Measurements from ENCODE around the gene CHERP. TPM values are rescaled to one million over a fixed set of nuclear protein-coding genes. Genes with fewer than 3 reads are reported as not detected.

CHERP gene
- total and polyA plus RNA-seq, 2 of the 13 experiments (the other 11 are each of a cell fraction or from before 2014, with no cell fraction given): 4.3 to 5.4 TPM

- TF ChIP-seq, protein P1, sequence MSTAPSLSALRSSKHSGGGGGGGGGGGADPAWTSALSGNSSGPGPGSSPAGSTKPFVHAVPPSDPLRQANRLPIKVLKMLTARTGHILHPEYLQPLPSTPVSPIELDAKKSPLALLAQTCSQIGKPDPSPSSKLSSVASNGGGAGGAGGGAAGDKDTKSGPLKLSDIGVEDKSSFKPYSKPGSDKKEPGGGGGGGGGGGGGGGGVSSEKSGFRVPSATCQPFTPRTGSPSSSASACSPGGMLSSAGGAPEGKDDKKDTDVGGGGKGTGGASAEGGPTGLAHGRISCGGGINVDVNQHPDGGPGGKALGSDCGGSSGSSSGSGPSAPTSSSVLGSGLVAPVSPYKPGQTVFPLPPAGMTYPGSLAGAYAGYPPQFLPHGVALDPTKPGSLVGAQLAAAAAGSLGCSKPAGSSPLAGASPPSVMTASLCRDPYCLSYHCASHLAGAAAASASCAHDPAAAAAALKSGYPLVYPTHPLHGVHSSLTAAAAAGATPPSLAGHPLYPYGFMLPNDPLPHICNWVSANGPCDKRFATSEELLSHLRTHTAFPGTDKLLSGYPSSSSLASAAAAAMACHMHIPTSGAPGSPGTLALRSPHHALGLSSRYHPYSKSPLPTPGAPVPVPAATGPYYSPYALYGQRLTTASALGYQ (CRISPR knock-in tag; IDR thresholded peaks at IDR 0.05): no peak
- TF ChIP-seq REST (IDR thresholded peaks at IDR 0.05; ENCODE audit: borderline replicate concordance in 1 of 2, low read depth in 1 of 2, low read length in 2 of 2) (no peak), MAX (IDR thresholded peaks at IDR 0.05) (no peak)
- TF ChIP-seq, protein P2, sequence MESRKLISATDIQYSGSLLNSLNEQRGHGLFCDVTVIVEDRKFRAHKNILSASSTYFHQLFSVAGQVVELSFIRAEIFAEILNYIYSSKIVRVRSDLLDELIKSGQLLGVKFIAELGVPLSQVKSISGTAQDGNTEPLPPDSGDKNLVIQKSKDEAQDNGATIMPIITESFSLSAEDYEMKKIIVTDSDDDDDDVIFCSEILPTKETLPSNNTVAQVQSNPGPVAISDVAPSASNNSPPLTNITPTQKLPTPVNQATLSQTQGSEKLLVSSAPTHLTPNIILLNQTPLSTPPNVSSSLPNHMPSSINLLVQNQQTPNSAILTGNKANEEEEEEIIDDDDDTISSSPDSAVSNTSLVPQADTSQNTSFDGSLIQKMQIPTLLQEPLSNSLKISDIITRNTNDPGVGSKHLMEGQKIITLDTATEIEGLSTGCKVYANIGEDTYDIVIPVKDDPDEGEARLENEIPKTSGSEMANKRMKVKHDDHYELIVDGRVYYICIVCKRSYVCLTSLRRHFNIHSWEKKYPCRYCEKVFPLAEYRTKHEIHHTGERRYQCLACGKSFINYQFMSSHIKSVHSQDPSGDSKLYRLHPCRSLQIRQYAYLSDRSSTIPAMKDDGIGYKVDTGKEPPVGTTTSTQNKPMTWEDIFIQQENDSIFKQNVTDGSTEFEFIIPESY (CRISPR knock-in tag; IDR thresholded peaks at IDR 0.05): no peak
These were observed 45.0 kb upstream of the CHERP start (continued) for GRCh38 chr19:16586991-16587832.

Data from HepG2 (cell line).